Heart right ventricle (tissue), 16 donors: ENCODE measurements around the gene SUSD4. TPM values are rescaled to one million over a fixed set of nuclear protein-coding genes. Genes with fewer than 3 reads are reported as not detected.

ENCODE experiments used
- ATAC-seq, 8 donors: fragments of 200-7000 bp; cut with Tn5 transposase; one replicate each; pipeline ENCODE4 v1.9.1; 2020; ENCODE audit warnings: mild to moderate bottlenecking in 8 of 8, moderate library complexity in 8 of 8, moderate number of reproducible peaks in 1 of 8
- DNase-seq, 2 donors: peaks; one replicate each; pipeline ENCODE4 v3.0.0-alpha.2; 2020
- H3K27ac ChIP-seq, 10 donors: fragments of 200-600 bp; sonication (generic) in 2 of 10; one replicate each; pipeline versions ENCODE4 v1.5.0 to v1.8.0; 2020 to 2022; ENCODE audit warnings: mild to moderate bottlenecking in 3 of 10
- H3K27me3 ChIP-seq, 7 donors: fragments of 200-600 bp; one replicate each; pipeline ENCODE4 v1.8.0; 2021 to 2022; ENCODE audit warnings: mild to moderate bottlenecking in 2 of 7
- H3K36me3 ChIP-seq, 9 donors: fragments of 200-600 bp; sonication (generic) in 1 of 9; one replicate each; pipeline versions ENCODE4 v1.5.0 to v1.8.0; 2020 to 2022; ENCODE audit warnings: mild to moderate bottlenecking in 2 of 9
- H3K4me1 ChIP-seq, 9 donors: fragments of 200-600 bp; sonication (generic) in 1 of 9; one replicate each; pipeline versions ENCODE4 v1.5.0 to v1.8.0; 2020 to 2022; ENCODE audit warnings: mild to moderate bottlenecking in 4 of 9
- H3K4me3 ChIP-seq, 10 donors: fragments of 200-600 bp; sonication (generic) in 2 of 10; one replicate each; pipeline versions ENCODE4 v1.5.0 to v1.8.0; 2020 to 2022; ENCODE audit warnings: mild to moderate bottlenecking in 7 of 10, moderate library complexity in 2 of 10
- H3K9me3 ChIP-seq, 11 donors: fragments of 200-600 bp in 10 of 11; sonication (generic) in 2 of 11; one replicate each; pipeline versions ENCODE4 v1.5.0 to v1.8.0; 2013 to 2022; ENCODE audit warnings: mild to moderate bottlenecking in 2 of 11, control low read depth in 1 of 11, moderate library complexity in 1 of 11
- CTCF ChIP-seq, 9 donors: fragments of 200-600 bp; sonication (generic) in 2 of 9; IDR thresholded peaks; one replicate each; pipeline versions ENCODE4 v1.5.0 to v1.8.0; 2021 to 2022; ENCODE audit warnings: antibody characterized with exemption in 9 of 9, mild to moderate bottlenecking in 5 of 9, moderate library complexity in 1 of 9
- WGBS, 2 donors: extraction: QIAGEN DNeasy Blood & Tissue Kit; methylation state at CpG; one replicate each; pipeline ENCODE4 v1.1.7; 2013; ENCODE audit warnings: inconsistent platforms in 1 of 2; 5-methylcytosine and 5-hydroxymethylcytosine counted together
- intact Hi-C, 10 donors: fragments of 100-400 bp; cut with DNase I; formaldehyde crosslinking; loops; one replicate each; pipeline versions ENCODE4 v1.11.1 to v1.14.2; 2022
- polyA plus RNA-seq, 2 donors: library from polyadenylated mRNA; stranded (reverse); fragments of 200-250 nt; gene quantifications; one replicate each; pipeline ENCODE4 v1.2.3, GENCODE V29; 2013
- total RNA-seq, 10 donors: library from RNA; stranded (reverse); fragmentation: NEBNext Ultra II Directional in 3 of 10; extraction: Animal tissue kit (Norgen Biotek cat#: 25700) in 3 of 10; gene quantifications; one replicate each; pipeline versions ENCODE4 v1.2.1 to v1.2.4, GENCODE V29; 2021 to 2023
- donor health status: Arrhythmogenic right ventricular cardiomyopathy.
- donor health status: ischemic (EF 13 %, LVEDD 7.1; RV severe dilation, severe dysfunction).
- donor health status: healthy with polysubstance abuse.
- donor health status: DM: no; HTN: yes; CAD: no.
- donor health status: DM: no; HTN: no; CAD: no.
- donor health status: ischemic (EF 25% LVEDD 6.9; RV normal size, moderate dysfunction).
- donor health status: ischemic (EF 25% LVEDD 5.7; RV mildly dilated, moderate dysfunction).
- donor health status: healthy.
- donor health status: DM: yes; HTN: yes; CAD: no.
- donor health status: Ischemic cardiomyopathy.
- donor health status: ischemic (EF 35%, LVEDD 5.7; RV mildly dilated, moderate dysfunction).
- donor health status: nonischemic (EF 11% LVEDD 7.7; RV severe dilation, severe dysfunction).
- donor health status: DM: yes; HTN: yes; CAD: no.
- donor health status: PGD.
- donor health status: ischemic (EF 29% LVEDD 5.4; RV normal size, mild dysfunction).
- donor health status: nonischemic (EF 23%, LVEDD 6.1; RV moderate dilation, normal function).

Gene SUSD4
- total and polyA plus RNA-seq, 12 donors = 0.99 to 36.5 (median 6.2) TPM

GRCh38 chr1:223337174-223337869 is 26.7 kb downstream of the SUSD4 start:
- 75 to 83% methylated on average over 6 of the region's 6 CpGs for WGBS, 2 donors
- H3K9me3 ChIP-seq = peaks cover 0 to 3% (median 0%) of the 10 kb centered on the region in 11 donors
- H3K27ac ChIP-seq = no peak overlapping the region
- ATAC-seq = no peak
- no peaks in the 10 kb centered on the region for H3K27me3 ChIP-seq
- TF ChIP-seq CTCF (IDR thresholded peaks at IDR 0.05) = no peak
- DNase-seq = no peak
- intact Hi-C loops = no loop called here
- no peaks in the 10 kb centered on the region for H3K36me3 ChIP-seq
- H3K4me3 ChIP-seq = no peak overlapping the region
- H3K4me1 ChIP-seq = peaks cover 0 to 39% (median 16%) of the 10 kb centered on the region in 9 donors

DNA sequence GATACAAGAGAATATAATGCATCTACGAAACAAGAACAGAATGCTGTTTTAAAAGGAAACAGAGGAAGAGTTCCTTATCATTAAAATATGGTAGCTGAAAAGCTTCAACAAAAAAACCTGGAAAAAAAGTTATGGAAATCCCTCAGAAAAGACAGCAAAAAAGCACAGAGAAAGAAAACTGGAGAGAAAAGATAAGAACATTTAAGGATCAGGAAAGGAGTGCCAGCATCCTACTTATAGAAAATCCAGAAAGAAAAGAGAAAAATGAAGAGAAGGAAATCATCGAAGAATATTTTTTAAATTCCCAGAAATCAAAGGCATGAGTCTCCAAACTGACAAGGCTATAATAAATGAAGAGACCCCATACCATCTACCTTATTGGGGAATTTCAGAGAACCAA is 29.8 kb downstream of the SUSD4 start:
- peaks cover 0 to 3% (median 0%) of the 10 kb centered on the region in 11 donors for H3K9me3 ChIP-seq
- DNase-seq = no peak
- H3K4me1 ChIP-seq = peaks cover 0 to 10% (median 7%) of the 10 kb centered on the region in 9 donors
- no peak overlapping the region for H3K27ac ChIP-seq
- 88 to 95% methylated on average over 2 of the region's 2 CpGs for WGBS, 2 donors
- intact Hi-C loops = no loop called here
- no peak for ATAC-seq
- no peaks in the 10 kb centered on the region for H3K27me3 ChIP-seq
- no peaks in the 10 kb centered on the region for H3K36me3 ChIP-seq
- H3K4me3 ChIP-seq = no peak overlapping the region
- no peak for TF ChIP-seq CTCF (IDR thresholded peaks at IDR 0.05)

- 80 to 86% methylated on average over 7 of the region's 7 CpGs for WGBS, 2 donors
- DNase-seq (no peak), ATAC-seq (no peak)
- no peak for TF ChIP-seq CTCF (IDR thresholded peaks at IDR 0.05)
- H3K36me3 ChIP-seq = no peaks in the 10 kb centered on the region
- no peak overlapping the region for H3K27ac ChIP-seq
- H3K27me3 ChIP-seq = no peaks in the 10 kb centered on the region
- peaks cover 0 to 3% (median 0%) of the 10 kb centered on the region in 11 donors for H3K9me3 ChIP-seq
- intact Hi-C loops = no loop called here
- no peak overlapping the region for H3K4me3 ChIP-seq
- H3K4me1 ChIP-seq = no peaks in the 10 kb centered on the region
These were observed 31.0 kb downstream of the SUSD4 start for GRCh38 chr1:223332997-223333396.

- peaks cover 0 to 3% (median 0%) of the 10 kb centered on the region in 11 donors for H3K9me3 ChIP-seq
- H3K27ac ChIP-seq = no peak overlapping the region
- no peak for ATAC-seq
- no peak for DNase-seq
- H3K4me3 ChIP-seq = no peak overlapping the region
- H3K4me1 ChIP-seq = no peaks in the 10 kb centered on the region
- intact Hi-C loops = loop anchor here in 1 of 10 donors (1.0 kb wide), 1 partner anchor 32 kb away; no protein-coding TSS in a partner anchor
- WGBS, 2 donors = 35 to 52% methylated on average over 1 of the region's 1 CpG
- no peaks in the 10 kb centered on the region for H3K27me3 ChIP-seq
- no peaks in the 10 kb centered on the region for H3K36me3 ChIP-seq
- TF ChIP-seq CTCF (IDR thresholded peaks at IDR 0.05) = no peak
These were observed 32.0 kb downstream of the SUSD4 start for GRCh38 chr1:223331929-223332328.
